ENCODE results near the gene TSPAN15.

TSPAN15 gene

GRCh38 chr10:69418052-69418752 lies 33.1 kb upstream of the TSPAN15 start:
- DNase-seq, result no peak

GRCh38 chr10:69419096-69419743 lies 32.0 kb upstream of the TSPAN15 start:
- DNase-seq, result no peak

- DNase-seq, result no peak
Observed at GRCh38 chr10:69419744-69420126, 31.5 kb upstream of the TSPAN15 start.

- no peak for DNase-seq
Observed at GRCh38 chr10:69421611-69422308, 29.5 kb upstream of the TSPAN15 start.

- no peak for DNase-seq
Observed at GRCh38 chr10:69422676-69423075, 28.6 kb upstream of the TSPAN15 start.

- no peak for DNase-seq
Observed at GRCh38 chr10:69425041-69425440, 26.2 kb upstream of the TSPAN15 start.

- no peak for DNase-seq
Observed at GRCh38 chr10:69425511-69426298, 25.6 kb upstream of the TSPAN15 start.

GRCh38 chr10:69426376-69426727 lies 24.9 kb upstream of the TSPAN15 start:
- no peak for DNase-seq

- DNase-seq, result no peak
Observed at GRCh38 chr10:69428165-69428564, 23.1 kb upstream of the TSPAN15 start.

- no peak for DNase-seq
Observed at GRCh38 chr10:69434169-69434568, 17.1 kb upstream of the TSPAN15 start.

- DNase-seq, result no peak
Observed at GRCh38 chr10:69434926-69435325, 16.3 kb upstream of the TSPAN15 start.

GRCh38 chr10:69435966-69436520 lies 15.2 kb upstream of the TSPAN15 start:
- no peak for DNase-seq

- no peak for DNase-seq
Observed at GRCh38 chr10:69437321-69438259, 13.7 kb upstream of the TSPAN15 start.

GRCh38 chr10:69438536-69439349 lies 12.5 kb upstream of the TSPAN15 start:
- no peak for DNase-seq

- DNase-seq, result no peak
Observed at GRCh38 chr10:69439350-69439739, 11.9 kb upstream of the TSPAN15 start.

- no peak for DNase-seq
Observed at GRCh38 chr10:69439813-69440506, 11.3 kb upstream of the TSPAN15 start.

- no peak for DNase-seq
Observed at GRCh38 chr10:69443354-69443753, 7.9 kb upstream of the TSPAN15 start.

- DNase-seq, result no peak
Observed at GRCh38 chr10:69445041-69445440, 6.2 kb upstream of the TSPAN15 start.

- DNase-seq, result no peak
Observed at GRCh38 chr10:69446229-69446628, 5.0 kb upstream of the TSPAN15 start.

- DNase-seq, result no peak
Observed at GRCh38 chr10:69446650-69447151, 4.6 kb upstream of the TSPAN15 start.

All from cortex of kidney (tissue), 1 donor.